ENCODE data around the gene SYNDIG1L. TPM values are rescaled to one million over a fixed set of nuclear protein-coding genes. Genes with fewer than 3 reads are reported as not detected.
"Not testable (repeated sequence)": the region's sequence is repeated elsewhere in the genome, so short reads cannot be mapped to it uniquely, and the experiment has no call there.

The SYNDIG1L gene
- polyA plus RNA-seq, 3 donors: 0.19 to 0.33 (median 0.19) TPM

DNA sequence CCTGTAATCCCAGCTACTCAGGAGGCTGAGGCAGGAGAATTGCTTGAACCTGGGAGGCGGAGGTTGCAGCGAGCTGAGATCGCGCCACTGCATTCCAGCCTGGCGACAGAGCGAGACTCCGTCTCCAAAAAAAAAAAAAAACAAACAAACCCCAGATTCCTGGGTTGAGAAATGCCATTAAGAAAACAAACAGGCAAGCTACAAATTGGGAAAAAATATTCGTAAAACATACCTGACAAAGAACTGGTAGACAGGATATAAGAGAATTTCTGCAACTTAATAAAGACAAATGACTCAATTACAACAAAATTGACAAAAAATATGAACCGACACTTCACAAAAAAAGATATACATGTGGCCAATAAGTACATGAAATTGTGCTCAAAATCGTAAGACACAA lies 44.4 kb downstream of the SYNDIG1L start:
- DNase-seq (ENCODE audit: extremely low read depth in 1 of 11, low read depth in 9 of 11, low spot score in 4 of 11): not testable (repeated sequence)

DNA sequence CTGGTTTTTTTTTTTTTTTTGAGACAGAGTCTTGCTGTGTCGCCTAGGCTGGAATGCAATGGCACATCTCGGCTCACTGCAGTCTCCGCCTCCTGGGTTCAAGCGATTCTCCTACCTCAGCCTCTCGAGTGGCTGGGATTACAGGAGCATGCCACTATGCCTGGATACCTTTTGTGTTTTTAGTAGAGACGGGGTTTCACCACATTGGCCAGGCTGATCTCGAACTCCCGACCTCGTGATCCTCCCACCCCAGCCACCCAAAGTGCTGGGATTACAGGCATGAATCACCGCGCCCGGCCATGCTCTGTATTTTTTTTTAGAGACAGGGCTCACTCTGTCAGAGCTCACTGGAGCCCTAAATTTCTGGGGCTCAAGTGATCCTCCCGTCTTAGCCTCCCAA lies 45.2 kb downstream of the SYNDIG1L start:
- no peak for DNase-seq (ENCODE audit: extremely low read depth in 1 of 11, low read depth in 9 of 11, low spot score in 4 of 11)

DNA sequence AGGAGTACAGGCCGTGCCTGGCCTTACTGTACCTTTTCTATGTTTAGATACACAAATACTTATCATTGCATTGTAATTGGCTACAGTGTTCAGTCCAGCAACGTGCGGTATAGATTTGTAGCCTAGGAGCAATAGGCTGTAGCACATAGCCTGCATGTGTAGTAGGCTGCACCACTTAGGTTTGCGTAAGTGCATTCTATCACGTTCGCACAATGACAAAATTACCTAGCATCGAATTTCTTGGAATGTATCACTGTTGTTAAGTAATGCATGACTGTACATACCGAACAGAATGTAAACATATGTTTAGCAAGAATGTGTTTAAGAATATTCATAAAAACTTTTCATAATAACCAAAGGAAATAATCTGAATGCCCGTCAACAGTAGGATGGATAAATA lies 45.8 kb downstream of the SYNDIG1L start:
- no peak for DNase-seq (ENCODE audit: extremely low read depth in 1 of 11, low read depth in 9 of 11, low spot score in 4 of 11)

DNA sequence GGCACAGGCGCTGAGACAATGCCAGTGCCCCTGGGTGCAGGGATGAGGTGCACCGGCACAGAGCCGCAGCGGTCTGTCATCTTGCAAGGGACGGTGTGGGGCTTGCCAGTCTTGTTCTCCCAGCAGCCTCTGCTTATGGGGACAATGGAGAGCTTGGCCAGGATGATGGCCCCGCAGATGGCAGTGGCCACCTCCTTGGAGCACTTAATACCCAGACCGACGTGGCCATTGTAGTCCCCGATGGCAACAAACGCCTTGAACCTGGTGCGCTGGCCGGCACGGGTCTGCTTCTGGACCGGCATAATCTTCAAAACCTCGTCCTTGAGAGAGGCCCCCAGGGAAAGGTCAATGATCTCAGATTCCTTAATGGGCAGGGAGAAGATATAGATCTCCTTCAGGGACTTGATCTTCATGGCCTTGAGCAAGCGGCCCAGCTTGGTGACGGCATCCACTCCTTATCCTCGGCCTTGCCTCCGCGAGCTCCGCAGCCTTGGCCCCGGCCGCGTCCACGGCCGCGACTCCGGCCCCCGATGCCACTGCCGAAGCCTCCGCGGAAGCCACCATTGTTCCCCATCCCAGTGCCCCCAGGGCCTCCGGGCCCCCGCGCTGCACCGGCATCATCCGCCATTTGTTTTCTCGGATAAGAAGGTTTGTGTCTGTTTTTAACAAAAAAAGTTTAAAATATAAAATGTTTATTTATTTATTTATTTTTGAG lies 47.9 kb downstream of the SYNDIG1L start:
- DNase-seq (ENCODE audit: extremely low read depth in 1 of 11, low read depth in 9 of 11, low spot score in 4 of 11): no peak

GRCh38 chr14:74368441-74368840 lies 57.6 kb downstream of the SYNDIG1L start:
- no peak for DNase-seq (ENCODE audit: extremely low read depth in 1 of 11, low read depth in 9 of 11, low spot score in 4 of 11)

GRCh38 chr14:74368026-74368425 lies 58.0 kb downstream of the SYNDIG1L start:
- no peak for DNase-seq (ENCODE audit: extremely low read depth in 1 of 11, low read depth in 9 of 11, low spot score in 4 of 11)

GRCh38 chr14:74364271-74364880 lies 61.6 kb downstream of the SYNDIG1L start:
- no peak for DNase-seq (ENCODE audit: extremely low read depth in 1 of 11, low read depth in 9 of 11, low spot score in 4 of 11)

GRCh38 chr14:74362361-74362915 lies 63.6 kb downstream of the SYNDIG1L start:
- DNase-seq (ENCODE audit: extremely low read depth in 1 of 11, low read depth in 9 of 11, low spot score in 4 of 11): peak; percentile 46 to 68 (median 55)

- no peak for DNase-seq (ENCODE audit: extremely low read depth in 1 of 11, low read depth in 9 of 11, low spot score in 4 of 11)
Observed at GRCh38 chr14:74360163-74360562, 65.8 kb downstream of the SYNDIG1L start.

GRCh38 chr14:74358176-74358829 lies 67.7 kb downstream of the SYNDIG1L start:
- no peak for DNase-seq (ENCODE audit: extremely low read depth in 1 of 11, low read depth in 9 of 11, low spot score in 4 of 11)

DNA sequence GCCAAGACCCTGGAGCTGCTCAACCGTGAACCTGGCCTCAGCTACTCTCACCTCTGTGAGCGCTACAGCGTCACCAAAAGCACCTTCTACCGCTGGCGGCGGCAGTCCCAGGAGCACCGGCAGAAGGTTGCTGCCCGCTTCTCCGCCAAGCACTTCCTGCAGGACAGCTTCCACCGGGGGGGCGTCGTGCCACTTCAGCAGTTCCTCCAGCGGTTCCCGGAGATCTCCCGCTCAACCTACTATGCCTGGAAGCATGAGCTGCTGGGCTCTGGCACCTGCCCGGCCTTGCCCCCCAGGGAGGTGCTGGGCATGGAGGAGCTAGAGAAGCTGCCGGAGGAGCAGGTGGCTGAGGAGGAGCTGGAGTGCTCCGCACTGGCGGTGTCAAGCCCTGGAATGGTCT lies 68.4 kb downstream of the SYNDIG1L start:
- no peak for DNase-seq (ENCODE audit: extremely low read depth in 1 of 11, low read depth in 9 of 11, low spot score in 4 of 11)

DNA sequence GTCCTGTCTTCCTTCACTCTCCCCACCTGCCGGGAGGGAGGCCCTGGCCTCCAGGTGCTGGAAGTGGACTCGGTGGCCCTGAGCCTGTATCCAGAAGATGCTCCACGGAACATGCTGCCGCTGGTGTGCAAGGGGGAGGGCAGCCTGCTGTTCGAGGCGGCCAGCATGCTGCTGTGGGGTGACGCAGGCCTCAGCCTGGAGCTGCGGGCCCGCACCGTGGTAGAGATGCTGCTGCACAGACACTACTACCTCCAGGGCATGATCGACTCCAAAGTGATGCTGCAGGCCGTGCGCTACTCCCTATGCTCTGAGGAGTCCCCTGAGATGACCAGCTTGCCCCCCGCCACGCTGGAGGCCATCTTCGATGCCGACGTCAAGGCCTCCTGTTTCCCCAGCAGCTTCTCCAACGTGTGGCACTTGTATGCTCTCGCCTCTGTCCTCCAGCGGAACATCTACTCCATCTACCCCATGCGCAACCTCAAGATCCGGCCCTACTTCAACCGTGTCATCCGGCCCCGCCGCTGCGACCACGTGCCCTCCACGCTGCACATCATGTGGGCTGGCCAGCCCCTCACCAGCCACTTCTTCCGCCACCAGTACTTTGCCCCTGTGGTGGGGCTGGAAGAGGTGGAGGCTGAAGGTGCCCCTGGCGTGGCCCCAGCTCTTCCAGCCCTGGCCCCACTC lies 69.0 kb downstream of the SYNDIG1L start:
- DNase-seq (ENCODE audit: extremely low read depth in 1 of 11, low read depth in 9 of 11, low spot score in 4 of 11): no peak

Other genes with a start within 250 kb of the SYNDIG1L start
- gene VSX2, start 186.8 kb downstream of the SYNDIG1L start, polyA plus RNA-seq (ENCODE audit: insufficient read length in 3 of 3): under 1 TPM; 0.06 TPM
- 100 to 1,000 TPM; 104 to 162 (median 116) TPM for gene ABCD4, start 123.3 kb downstream of the SYNDIG1L start, polyA plus RNA-seq (ENCODE audit: insufficient read length in 3 of 3)
- gene VRTN, start 77.7 kb downstream of the SYNDIG1L start, polyA plus RNA-seq (ENCODE audit: insufficient read length in 3 of 3): not detected
- gene NPC2, start 67.1 kb upstream of the SYNDIG1L start, polyA plus RNA-seq (ENCODE audit: insufficient read length in 3 of 3): 100 to 1,000 TPM; 305 to 328 (median 320) TPM
- 10 to 100 TPM; 39.4 to 43.0 (median 42.7) TPM for gene ISCA2, start 67.6 kb upstream of the SYNDIG1L start, polyA plus RNA-seq (ENCODE audit: insufficient read length in 3 of 3)
- gene LTBP2, start 186.0 kb upstream of the SYNDIG1L start, polyA plus RNA-seq (ENCODE audit: insufficient read length in 3 of 3): 1 to 10 TPM; 2.5 to 6.0 (median 3.2) TPM

Measured in renal cortex interstitium (tissue), 11 donors.